Measurements from ENCODE around the gene TRAPPC8.

Gene TRAPPC8

DNA sequence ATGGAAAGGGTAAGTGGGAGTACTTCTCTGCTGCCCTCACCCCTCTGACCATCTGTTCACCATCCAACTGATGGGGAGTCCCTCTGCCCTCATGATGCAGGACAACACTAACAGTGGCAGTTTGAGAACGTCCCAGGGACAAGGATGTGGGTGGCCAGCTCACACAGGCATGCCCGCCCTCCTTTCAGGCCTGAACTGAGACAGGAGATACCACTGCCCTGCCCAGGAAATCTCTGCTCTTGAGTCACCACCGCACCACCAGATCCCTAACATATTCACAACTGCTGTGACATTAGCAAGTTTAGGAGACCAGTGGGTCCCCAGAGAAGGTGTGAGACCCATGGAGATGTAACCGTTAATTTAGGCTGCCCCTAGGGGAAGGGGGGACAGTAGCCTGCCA is 66.2 kb downstream of the TRAPPC8 start:
- Histone ChIP-seq H3K27ac (replicated peaks) (no peak overlapping the region), H3K27me3 (ENCODE audit: insufficient read depth, poor library complexity, severe bottlenecking) (no peaks in the 10 kb centered on the region), H3K4me3 (replicated peaks; ENCODE audit: insufficient read depth, low read length) (no peak overlapping the region)
- DNase-seq (ENCODE audit: low read depth in 1 of 2, low spot score in 1 of 2), result no peak
- TF ChIP-seq GABPA (IDR thresholded peaks at IDR 0.05; ENCODE audit: low read depth), result no peak
- no peak for TF ChIP-seq SPI1 (IDR thresholded peaks at IDR 0.05; ENCODE audit: borderline replicate concordance, low read depth)
- TF ChIP-seq, protein P1, sequence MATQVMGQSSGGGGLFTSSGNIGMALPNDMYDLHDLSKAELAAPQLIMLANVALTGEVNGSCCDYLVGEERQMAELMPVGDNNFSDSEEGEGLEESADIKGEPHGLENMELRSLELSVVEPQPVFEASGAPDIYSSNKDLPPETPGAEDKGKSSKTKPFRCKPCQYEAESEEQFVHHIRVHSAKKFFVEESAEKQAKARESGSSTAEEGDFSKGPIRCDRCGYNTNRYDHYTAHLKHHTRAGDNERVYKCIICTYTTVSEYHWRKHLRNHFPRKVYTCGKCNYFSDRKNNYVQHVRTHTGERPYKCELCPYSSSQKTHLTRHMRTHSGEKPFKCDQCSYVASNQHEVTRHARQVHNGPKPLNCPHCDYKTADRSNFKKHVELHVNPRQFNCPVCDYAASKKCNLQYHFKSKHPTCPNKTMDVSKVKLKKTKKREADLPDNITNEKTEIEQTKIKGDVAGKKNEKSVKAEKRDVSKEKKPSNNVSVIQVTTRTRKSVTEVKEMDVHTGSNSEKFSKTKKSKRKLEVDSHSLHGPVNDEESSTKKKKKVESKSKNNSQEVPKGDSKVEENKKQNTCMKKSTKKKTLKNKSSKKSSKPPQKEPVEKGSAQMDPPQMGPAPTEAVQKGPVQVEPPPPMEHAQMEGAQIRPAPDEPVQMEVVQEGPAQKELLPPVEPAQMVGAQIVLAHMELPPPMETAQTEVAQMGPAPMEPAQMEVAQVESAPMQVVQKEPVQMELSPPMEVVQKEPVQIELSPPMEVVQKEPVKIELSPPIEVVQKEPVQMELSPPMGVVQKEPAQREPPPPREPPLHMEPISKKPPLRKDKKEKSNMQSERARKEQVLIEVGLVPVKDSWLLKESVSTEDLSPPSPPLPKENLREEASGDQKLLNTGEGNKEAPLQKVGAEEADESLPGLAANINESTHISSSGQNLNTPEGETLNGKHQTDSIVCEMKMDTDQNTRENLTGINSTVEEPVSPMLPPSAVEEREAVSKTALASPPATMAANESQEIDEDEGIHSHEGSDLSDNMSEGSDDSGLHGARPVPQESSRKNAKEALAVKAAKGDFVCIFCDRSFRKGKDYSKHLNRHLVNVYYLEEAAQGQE (IDR thresholded peaks at IDR 0.05; ENCODE audit: insufficient replicate concordance, low read depth), result no peak

DNA sequence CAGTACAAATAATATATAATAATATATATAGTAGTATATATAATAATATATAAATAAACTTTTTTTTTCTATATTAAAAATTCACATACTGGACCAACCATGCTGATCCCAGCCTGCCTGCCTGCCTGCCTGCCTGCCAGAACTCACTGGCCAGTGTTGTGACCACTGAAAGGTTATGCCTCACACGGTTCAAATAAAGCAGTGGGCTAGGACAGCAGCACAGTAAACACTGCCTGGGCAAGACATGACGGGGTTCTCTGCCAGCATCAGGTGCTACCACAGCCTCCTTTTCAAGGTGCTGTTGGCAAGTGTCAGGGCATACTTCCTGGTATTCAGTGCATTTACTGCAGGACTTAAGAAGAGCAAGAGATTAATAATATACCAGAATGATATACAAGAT is 67.6 kb downstream of the TRAPPC8 start:
- Histone ChIP-seq H3K27me3 (ENCODE audit: insufficient read depth, poor library complexity, severe bottlenecking) (no peaks in the 10 kb centered on the region), H3K4me3 (replicated peaks; ENCODE audit: insufficient read depth, low read length) (no peak overlapping the region), H3K27ac (replicated peaks) (no peak overlapping the region)
- DNase-seq (ENCODE audit: low read depth in 1 of 2, low spot score in 1 of 2), result no peak
- TF ChIP-seq GABPA (IDR thresholded peaks at IDR 0.05; ENCODE audit: low read depth) (no peak), SPI1 (IDR thresholded peaks at IDR 0.05; ENCODE audit: borderline replicate concordance, low read depth) (no peak), POLR2AphosphoS5 (IDR thresholded peaks at IDR 0.05; ENCODE audit: low read depth) (no peak)
- TF ChIP-seq, protein P2, sequence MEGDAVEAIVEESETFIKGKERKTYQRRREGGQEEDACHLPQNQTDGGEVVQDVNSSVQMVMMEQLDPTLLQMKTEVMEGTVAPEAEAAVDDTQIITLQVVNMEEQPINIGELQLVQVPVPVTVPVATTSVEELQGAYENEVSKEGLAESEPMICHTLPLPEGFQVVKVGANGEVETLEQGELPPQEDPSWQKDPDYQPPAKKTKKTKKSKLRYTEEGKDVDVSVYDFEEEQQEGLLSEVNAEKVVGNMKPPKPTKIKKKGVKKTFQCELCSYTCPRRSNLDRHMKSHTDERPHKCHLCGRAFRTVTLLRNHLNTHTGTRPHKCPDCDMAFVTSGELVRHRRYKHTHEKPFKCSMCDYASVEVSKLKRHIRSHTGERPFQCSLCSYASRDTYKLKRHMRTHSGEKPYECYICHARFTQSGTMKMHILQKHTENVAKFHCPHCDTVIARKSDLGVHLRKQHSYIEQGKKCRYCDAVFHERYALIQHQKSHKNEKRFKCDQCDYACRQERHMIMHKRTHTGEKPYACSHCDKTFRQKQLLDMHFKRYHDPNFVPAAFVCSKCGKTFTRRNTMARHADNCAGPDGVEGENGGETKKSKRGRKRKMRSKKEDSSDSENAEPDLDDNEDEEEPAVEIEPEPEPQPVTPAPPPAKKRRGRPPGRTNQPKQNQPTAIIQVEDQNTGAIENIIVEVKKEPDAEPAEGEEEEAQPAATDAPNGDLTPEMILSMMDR (IDR thresholded peaks at IDR 0.05; ENCODE audit: insufficient read depth, low read length), result no peak
- TF ChIP-seq, protein P1 (IDR thresholded peaks at IDR 0.05; ENCODE audit: insufficient replicate concordance, low read depth), result no peak

DNA sequence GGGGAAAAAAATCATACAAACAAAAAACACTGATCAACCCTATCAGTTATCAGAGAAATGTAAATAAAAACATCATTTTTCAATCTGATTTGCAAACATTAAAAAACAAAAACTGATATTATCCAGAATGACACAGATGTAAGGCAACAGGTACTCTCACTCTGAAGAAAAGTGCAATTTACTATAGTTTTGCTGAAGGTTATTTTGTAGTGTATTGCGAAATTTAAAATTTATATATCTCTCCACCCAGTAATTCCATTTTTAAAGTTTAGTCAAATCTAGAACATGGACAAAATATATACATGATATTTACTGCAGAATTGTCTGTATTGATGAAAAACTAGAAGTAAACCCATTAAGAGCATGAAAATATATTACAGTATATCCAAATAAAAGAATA is 79.8 kb downstream of the TRAPPC8 start:
- no peak for DNase-seq (ENCODE audit: low read depth in 1 of 2, low spot score in 1 of 2)
- Histone ChIP-seq H3K27ac (replicated peaks) (no peak overlapping the region), H3K4me3 (replicated peaks; ENCODE audit: insufficient read depth, low read length) (no peak overlapping the region), H3K27me3 (ENCODE audit: insufficient read depth, poor library complexity, severe bottlenecking) (no peaks in the 10 kb centered on the region)
- TF ChIP-seq, protein P1 (IDR thresholded peaks at IDR 0.05; ENCODE audit: insufficient replicate concordance, low read depth), result no peak
- TF ChIP-seq, protein P2 (IDR thresholded peaks at IDR 0.05; ENCODE audit: insufficient read depth, low read length), result no peak
- TF ChIP-seq POLR2AphosphoS5 (IDR thresholded peaks at IDR 0.05; ENCODE audit: low read depth) (no peak), SPI1 (IDR thresholded peaks at IDR 0.05; ENCODE audit: borderline replicate concordance, low read depth) (no peak), GABPA (IDR thresholded peaks at IDR 0.05; ENCODE audit: low read depth) (no peak)
